ENCODE data around the gene PLEKHM3.
"Not testable (repeated sequence)": the region's sequence is repeated elsewhere in the genome, so short reads cannot be mapped to it uniquely, and the experiment has no call there.

PLEKHM3 gene

GRCh38 chr2:207919164-207919919 is 106.0 kb downstream of the PLEKHM3 start:
- TF ChIP-seq SUZ12 (IDR thresholded peaks at IDR 0.05; ENCODE audit: extremely low read depth, insufficient read depth, insufficient read length) (no peak), ZNF274 (IDR thresholded peaks at IDR 0.05; ENCODE audit: low read depth, low read length) (no peak), YY1 (IDR thresholded peaks at IDR 0.05; ENCODE audit: insufficient read depth, insufficient read length) (no peak)
- Histone ChIP-seq H3K9ac (ENCODE audit: insufficient read length, low read depth) (no peak overlapping the region), H3K4me1 (ENCODE audit: insufficient read depth, insufficient read length) (no peaks in the 10 kb centered on the region), H3K4me3 (ENCODE audit: insufficient read length, low read depth) (no peak overlapping the region), H3K27me3 (ENCODE audit: insufficient read depth, insufficient read length) (no peaks in the 10 kb centered on the region), H3K36me3 (ENCODE audit: insufficient read depth, insufficient read length, low read length) (no peaks in the 10 kb centered on the region), H3K9me3 (ENCODE audit: insufficient read depth, low read length) (no peaks in the 10 kb centered on the region)
- DNase-seq (ENCODE audit: low read depth, low spot score), result no peak

GRCh38 chr2:207914716-207915115 is 110.6 kb downstream of the PLEKHM3 start:
- TF ChIP-seq SUZ12 (IDR thresholded peaks at IDR 0.05; ENCODE audit: extremely low read depth, insufficient read depth, insufficient read length) (no peak), YY1 (IDR thresholded peaks at IDR 0.05; ENCODE audit: insufficient read depth, insufficient read length) (no peak), ZNF274 (IDR thresholded peaks at IDR 0.05; ENCODE audit: low read depth, low read length) (no peak)

GRCh38 chr2:207913772-207914358 is 111.5 kb downstream of the PLEKHM3 start:
- H3K9me3 ChIP-seq (ENCODE audit: insufficient read depth, low read length), result no peaks in the 10 kb centered on the region
- no peak overlapping the region for H3K9ac ChIP-seq (ENCODE audit: insufficient read length, low read depth)
- no peak for TF ChIP-seq SUZ12 (IDR thresholded peaks at IDR 0.05; ENCODE audit: extremely low read depth, insufficient read depth, insufficient read length)
- TF ChIP-seq YY1 (IDR thresholded peaks at IDR 0.05; ENCODE audit: insufficient read depth, insufficient read length), result no peak
- TF ChIP-seq ZNF274 (IDR thresholded peaks at IDR 0.05; ENCODE audit: low read depth, low read length), result no peak
- H3K4me3 ChIP-seq (ENCODE audit: insufficient read length, low read depth), result no peak overlapping the region
- no peaks in the 10 kb centered on the region for H3K36me3 ChIP-seq (ENCODE audit: insufficient read depth, insufficient read length, low read length)
- H3K27me3 ChIP-seq (ENCODE audit: insufficient read depth, insufficient read length), result no peaks in the 10 kb centered on the region
- H3K4me1 ChIP-seq (ENCODE audit: insufficient read depth, insufficient read length), result no peaks in the 10 kb centered on the region
- DNase-seq (ENCODE audit: low read depth, low spot score), result no peak

More at GRCh38 chr2:207914716-207915115, 110.6 kb downstream of the PLEKHM3 start:
- DNase-seq (ENCODE audit: low read depth, low spot score), result no peak
- no peaks in the 10 kb centered on the region for H3K9me3 ChIP-seq (ENCODE audit: insufficient read depth, low read length)
- H3K27me3 ChIP-seq (ENCODE audit: insufficient read depth, insufficient read length), result no peaks in the 10 kb centered on the region
- H3K36me3 ChIP-seq (ENCODE audit: insufficient read depth, insufficient read length, low read length), result no peaks in the 10 kb centered on the region
- no peak overlapping the region for H3K4me3 ChIP-seq (ENCODE audit: insufficient read length, low read depth)
- H3K4me1 ChIP-seq (ENCODE audit: insufficient read depth, insufficient read length), result no peaks in the 10 kb centered on the region
- no peak overlapping the region for H3K9ac ChIP-seq (ENCODE audit: insufficient read length, low read depth)

GRCh38 chr2:207911856-207912255 is 113.5 kb downstream of the PLEKHM3 start:
- no peak overlapping the region for H3K4me3 ChIP-seq (ENCODE audit: insufficient read length, low read depth)
- H3K9me3 ChIP-seq (ENCODE audit: insufficient read depth, low read length), result no peaks in the 10 kb centered on the region
- H3K27me3 ChIP-seq (ENCODE audit: insufficient read depth, insufficient read length), result no peaks in the 10 kb centered on the region
- TF ChIP-seq SUZ12 (IDR thresholded peaks at IDR 0.05; ENCODE audit: extremely low read depth, insufficient read depth, insufficient read length) (no peak), ZNF274 (IDR thresholded peaks at IDR 0.05; ENCODE audit: low read depth, low read length) (no peak), YY1 (IDR thresholded peaks at IDR 0.05; ENCODE audit: insufficient read depth, insufficient read length) (no peak)
- no peak overlapping the region for H3K9ac ChIP-seq (ENCODE audit: insufficient read length, low read depth)
- H3K36me3 ChIP-seq (ENCODE audit: insufficient read depth, insufficient read length, low read length), result no peaks in the 10 kb centered on the region
- no peaks in the 10 kb centered on the region for H3K4me1 ChIP-seq (ENCODE audit: insufficient read depth, insufficient read length)
- no peak for DNase-seq (ENCODE audit: low read depth, low spot score)

GRCh38 chr2:207911215-207911614 is 114.1 kb downstream of the PLEKHM3 start:
- TF ChIP-seq YY1 (IDR thresholded peaks at IDR 0.05; ENCODE audit: insufficient read depth, insufficient read length), result no peak
- no peak for TF ChIP-seq SUZ12 (IDR thresholded peaks at IDR 0.05; ENCODE audit: extremely low read depth, insufficient read depth, insufficient read length)
- TF ChIP-seq ZNF274 (IDR thresholded peaks at IDR 0.05; ENCODE audit: low read depth, low read length), result no peak
- Histone ChIP-seq H3K27me3 (ENCODE audit: insufficient read depth, insufficient read length) (no peaks in the 10 kb centered on the region), H3K9me3 (ENCODE audit: insufficient read depth, low read length) (no peaks in the 10 kb centered on the region), H3K9ac (ENCODE audit: insufficient read length, low read depth) (no peak overlapping the region), H3K4me1 (ENCODE audit: insufficient read depth, insufficient read length) (no peaks in the 10 kb centered on the region), H3K36me3 (ENCODE audit: insufficient read depth, insufficient read length, low read length) (no peaks in the 10 kb centered on the region), H3K4me3 (ENCODE audit: insufficient read length, low read depth) (no peak overlapping the region)
- DNase-seq (ENCODE audit: low read depth, low spot score), result no peak

- not testable (repeated sequence) for H3K36me3 ChIP-seq (ENCODE audit: insufficient read depth, insufficient read length, low read length)
Measured at GRCh38 chr2:207906495-207906894, 118.8 kb downstream of the PLEKHM3 start.

GRCh38 chr2:207905546-207905945 is 119.8 kb downstream of the PLEKHM3 start:
- Histone ChIP-seq H3K4me3 (ENCODE audit: insufficient read length, low read depth) (no peak overlapping the region), H3K9me3 (ENCODE audit: insufficient read depth, low read length) (no peaks in the 10 kb centered on the region), H3K9ac (ENCODE audit: insufficient read length, low read depth) (no peak overlapping the region), H3K4me1 (ENCODE audit: insufficient read depth, insufficient read length) (no peaks in the 10 kb centered on the region), H3K36me3 (ENCODE audit: insufficient read depth, insufficient read length, low read length) (no peaks in the 10 kb centered on the region), H3K27me3 (ENCODE audit: insufficient read depth, insufficient read length) (no peaks in the 10 kb centered on the region)
- TF ChIP-seq SUZ12 (IDR thresholded peaks at IDR 0.05; ENCODE audit: extremely low read depth, insufficient read depth, insufficient read length), result no peak
- TF ChIP-seq ZNF274 (IDR thresholded peaks at IDR 0.05; ENCODE audit: low read depth, low read length), result no peak
- DNase-seq (ENCODE audit: low read depth, low spot score), result no peak

More at GRCh38 chr2:207906495-207906894, 118.8 kb downstream of the PLEKHM3 start:
- DNase-seq (ENCODE audit: low read depth, low spot score); H3K4me3 ChIP-seq (ENCODE audit: insufficient read length, low read depth); H3K9ac ChIP-seq (ENCODE audit: insufficient read length, low read depth); H3K4me1 ChIP-seq (ENCODE audit: insufficient read depth, insufficient read length); H3K9me3 ChIP-seq (ENCODE audit: insufficient read depth, low read length); H3K27me3 ChIP-seq (ENCODE audit: insufficient read depth, insufficient read length): not testable (repeated sequence)
